K562 (cell line): ENCODE results near the gene SPDYE3. TPM values are rescaled to one million over a fixed set of nuclear protein-coding genes. Genes with fewer than 3 reads are reported as not detected.

Experiments used
- CREM ChIP-seq: IDR thresholded peaks from 2 replicates; pipeline ENCODE4 v1.6.1; 2014; ENCODE audit warnings: antibody characterized with exemption, low read depth
- ELF1 ChIP-seq: fragments of 200-800 bp; sonication (Bioruptor generic); IDR thresholded peaks from 2 replicates; pipeline ENCODE4 v1.6.1; 2016; ENCODE audit warnings: missing genetic modification characterization, missing compliant biosample characterization
- FOXO4 ChIP-seq: fragments of 450-650 bp; formaldehyde crosslinking; IDR thresholded peaks from 2 replicates; pipeline ENCODE4 v1.4.0; 2020; ENCODE audit warnings: mild to moderate bottlenecking, moderate library complexity
- MBD1 ChIP-seq: fragments of 250-450 bp; sonication (Bioruptor Pico); IDR thresholded peaks from 2 replicates; pipeline ENCODE4 v1.8.0; 2022; ENCODE audit warnings: inconsistent platforms
- NR2C2 ChIP-seq, 2 experiments: fragments of 200-800 bp in 1 of 2; sonication (Bioruptor generic) in 1 of 2; sonication (generic) in 1 of 2; formaldehyde crosslinking in 1 of 2; IDR thresholded peaks; 2 replicates each; pipeline versions ENCODE4 v1.6.1 to v1.8.0; 2016 to 2022; ENCODE audit warnings: mild to moderate bottlenecking in 1 of 2, missing compliant biosample characterization in 1 of 2, missing genetic modification characterization in 1 of 2, missing genetic modification reagents in 1 of 2
- POLR2A ChIP-seq: fragments of 450-650 bp; conservative IDR thresholded peaks from 2 replicates; pipeline ENCODE4 v1.6.1; 2016
- POLR2AphosphoS5 ChIP-seq: IDR thresholded peaks from 2 replicates; pipeline ENCODE4 v1.6.1; 2011; ENCODE audit warnings: mild to moderate bottlenecking, low read depth, low read length, moderate library complexity; ENCODE audit not compliant: control insufficient read depth, insufficient read depth
- PRDM10 ChIP-seq: fragments of 450-650 bp; IDR thresholded peaks from 2 replicates; pipeline ENCODE4 v1.6.1; 2018; ENCODE audit not compliant: partially characterized antibody
- PURB ChIP-seq: sonication (generic); formaldehyde crosslinking; IDR thresholded peaks from 2 replicates; pipeline ENCODE4 v1.9.0; 2021; ENCODE audit warnings: low read depth, mild to moderate bottlenecking, missing genetic modification reagents
- SNRNP70 ChIP-seq: fragments of 200-400 bp; formaldehyde crosslinking; optimal IDR thresholded peaks from 2 replicates; pipeline ENCODE3; 2017; ENCODE audit warnings: low read depth, low read length
- TARDBP ChIP-seq: fragments of 450-650 bp; IDR thresholded peaks from 2 replicates; pipeline ENCODE4 v1.6.1; 2016
- ZBTB7A ChIP-seq: IDR thresholded peaks from 2 replicates; pipeline ENCODE4 v1.6.1; 2011; ENCODE audit warnings: low read depth, mild to moderate bottlenecking, low read length, moderate library complexity, borderline replicate concordance; ENCODE audit not compliant: control insufficient read depth
- ZNF140 ChIP-seq: fragments of 250-450 bp; sonication (Bioruptor Pico); IDR thresholded peaks from 2 replicates; pipeline ENCODE4 v1.8.0; 2021; ENCODE audit warnings: moderate library complexity, mild to moderate bottlenecking, inconsistent platforms
- ZNF280A ChIP-seq: fragments of 450-650 bp; IDR thresholded peaks from 2 replicates; pipeline ENCODE4 v1.6.1; 2018; ENCODE audit warnings: mild to moderate bottlenecking, low read depth; ENCODE audit not compliant: partially characterized antibody
- ZNF740 ChIP-seq, 3 experiments: fragments of 200-800 bp in 1 of 3; sonication (Bioruptor generic) in 1 of 3; sonication (generic) in 1 of 3; formaldehyde crosslinking in 1 of 3; IDR thresholded peaks; 2 replicates each; pipeline versions ENCODE4 v1.6.1 to v1.8.0; 2016 to 2022; ENCODE audit warnings: mild to moderate bottlenecking in 2 of 3, missing compliant biosample characterization in 2 of 3, missing genetic modification characterization in 2 of 3, missing genetic modification reagents in 1 of 3
- ZNF785 ChIP-seq: fragments of 250-450 bp; sonication (Bioruptor Pico); IDR thresholded peaks from 2 replicates; pipeline ENCODE4 v1.4.0; 2020; ENCODE audit warnings: mild to moderate bottlenecking
- polyA plus RNA-seq, 8 experiments: library from polyadenylated mRNA; depleted of rRNA in 4 of 8; stranded (reverse) in 5 of 8; unstranded in 3 of 8; fragments of >200 nt; fragmentation: Nextera tagmentation in 2 of 8; fragmentation: Illumina TruSeq in 1 of 8; extraction: Ambion mirVana in 2 of 8; extraction: Trizol in 1 of 8; gene quantifications; 2 replicates each; pipeline versions ENCODE4 v1.2.1 to v1.2.3, GENCODE V29; 2011 to 2014; ENCODE audit warnings: inconsistent platforms in 1 of 8, missing spikeins in 1 of 8
- total RNA-seq, 7 experiments: library from RNA; depleted of rRNA in 6 of 7; stranded (reverse); fragments of >200 nt in 6 of 7; fragmentation: Illumina TruSeq in 2 of 7; extraction: Trizol in 2 of 7; gene quantifications; 2 replicates each; pipeline versions ENCODE4 v1.2.1 to v1.2.3, GENCODE V29; 2011 to 2021; ENCODE audit warnings: low replicate concordance in 1 of 7

The SPDYE3 gene
- total and polyA plus RNA-seq, 9 of the 15 experiments (the other 6 are each of a cell fraction or from before 2014, with no cell fraction given), result 0.04 to 3.3 (median 1.2) TPM; not detected in 6

- no peak for TF ChIP-seq FOXO4
- 0 out of 2 replicates have a peak, but pooled peaks have one; percentile 18 for TF ChIP-seq CREM
- TF ChIP-seq ELF1, result no peak
- no peak for TF ChIP-seq ZBTB7A
- TF ChIP-seq PURB, result no peak
- TF ChIP-seq POLR2AphosphoS5, result peak; percentile 15; the same call in 1 of the 2 replicates
- TF ChIP-seq ZNF785 (CRISPR knock-in tag), result no peak
- no peak for TF ChIP-seq NR2C2 (CRISPR knock-in tag; IDR thresholded peaks at IDR 0.05)
- no peak for TF ChIP-seq NR2C2 (tag; IDR thresholded peaks at IDR 0.05)
- peak; percentile 53 for TF ChIP-seq PRDM10
- TF ChIP-seq TARDBP, result no peak
- TF ChIP-seq ZNF280A, result no peak
- TF ChIP-seq ZNF140 (CRISPR knock-in tag), result no peak
- TF ChIP-seq POLR2A, result peak; percentile 66
- TF ChIP-seq MBD1 (CRISPR knock-in tag), result no peak
- TF ChIP-seq SNRNP70, result no peak
- peak; percentile 62 for TF ChIP-seq ZNF740 (CRISPR knock-in tag; IDR thresholded peaks at IDR 0.05)
- TF ChIP-seq ZNF740 (tag; IDR thresholded peaks at IDR 0.05), result no peak
Observed at GRCh38 chr7:100366411-100367250, 59.1 kb downstream of the SPDYE3 start (continued).
